Stimulated activated CD4-positive, alpha-beta T cell treated with anti-CD3 and anti-CD28 coated beads, Interleukin-15, amount 100 ng/mL, for 48 hours (primary cell): ENCODE results near the gene FAM241A.
"Not testable (repeated sequence)": the region's sequence is repeated elsewhere in the genome, so short reads cannot be mapped to it uniquely, and the experiment has no call there.

Experiments
- DNase-seq, 2 donors: peaks; one replicate each; pipeline ENCODE4 v3.0.0-alpha.2; 2020; ENCODE audit warnings: low read depth in 2 of 2

The FAM241A gene

GRCh38 chr4:112173593-112174558, 28.6 kb downstream of the FAM241A start:
- DNase-seq, result no peak

- DNase-seq, result no peak
Measured at GRCh38 chr4:112175840-112176239, 30.6 kb downstream of the FAM241A start.

- DNase-seq, result no peak
Measured at GRCh38 chr4:112176596-112176995, 31.3 kb downstream of the FAM241A start.

GRCh38 chr4:112178741-112179140, 33.5 kb downstream of the FAM241A start:
- not testable (repeated sequence) for DNase-seq

- DNase-seq, result no peak
Measured at GRCh38 chr4:112181358-112182000, 36.2 kb downstream of the FAM241A start.

- DNase-seq, result no peak
Measured at GRCh38 chr4:112182604-112183003, 37.4 kb downstream of the FAM241A start.

- DNase-seq, result no peak
Measured at GRCh38 chr4:112183252-112183651, 38.0 kb downstream of the FAM241A start.

GRCh38 chr4:112184438-112184837, 39.2 kb downstream of the FAM241A start:
- no peak for DNase-seq

GRCh38 chr4:112185334-112185733, 40.1 kb downstream of the FAM241A start:
- DNase-seq, result no peak

- DNase-seq, result no peak
Measured at GRCh38 chr4:112185740-112186670, 40.8 kb downstream of the FAM241A start.

GRCh38 chr4:112189754-112190153, 44.5 kb downstream of the FAM241A start:
- no peak for DNase-seq

- DNase-seq, result no peak
Measured at GRCh38 chr4:112190684-112191083, 45.4 kb downstream of the FAM241A start.

GRCh38 chr4:112196461-112196860, 51.2 kb downstream of the FAM241A start:
- DNase-seq, result no peak

GRCh38 chr4:112199041-112199440, 53.8 kb downstream of the FAM241A start:
- DNase-seq, result no peak

GRCh38 chr4:112201915-112202505, 56.8 kb downstream of the FAM241A start:
- no peak for DNase-seq

GRCh38 chr4:112203593-112203992, 58.3 kb downstream of the FAM241A start:
- no peak for DNase-seq

- no peak for DNase-seq
Measured at GRCh38 chr4:112206431-112206830, 61.2 kb downstream of the FAM241A start.

- not testable (repeated sequence) for DNase-seq
Measured at GRCh38 chr4:112208137-112209095, 63.2 kb downstream of the FAM241A start.

- no peak for DNase-seq
Measured at GRCh38 chr4:112210777-112211176, 65.5 kb downstream of the FAM241A start.

- DNase-seq, result no peak
Measured at GRCh38 chr4:112213091-112213490, 67.8 kb downstream of the FAM241A start.
